Lung (tissue), 16 donors: ENCODE data around the gene AIF1. TPM values are rescaled to one million over a fixed set of nuclear protein-coding genes. Genes with fewer than 3 reads are reported as not detected.

Experiments used
- ATAC-seq: fragments of 200-7000 bp; cut with Tn5 transposase; one replicate; pipeline ENCODE4 v1.9.1; 2020; ENCODE audit warnings: moderate number of reproducible peaks; ENCODE audit not compliant: insufficient read depth, low FRiP score
- DNase-seq, 3 donors: peaks; one replicate each; pipeline ENCODE4 v3.0.0-alpha.2; 2013 to 2017
- H3K27ac ChIP-seq, 2 donors: one replicate each; pipeline ENCODE4 v1.5.1; 2013; ENCODE audit warnings: mild to moderate bottlenecking in 2 of 2, moderate library complexity in 2 of 2, control low read depth in 1 of 2, inconsistent platforms in 1 of 2, low read depth in 1 of 2, low read length in 1 of 2
- H3K27me3 ChIP-seq, 3 donors: one replicate each; pipeline ENCODE4 v1.5.1; 2013; ENCODE audit warnings: low read length in 2 of 3; ENCODE audit not compliant: control insufficient read depth in 3 of 3, insufficient read depth in 3 of 3
- H3K36me3 ChIP-seq, 4 donors: one replicate each; pipeline ENCODE4 v1.5.1; 2013; ENCODE audit warnings: low read length in 4 of 4, mild to moderate bottlenecking in 1 of 4, moderate library complexity in 1 of 4; ENCODE audit not compliant: control insufficient read depth in 4 of 4, insufficient read depth in 4 of 4
- H3K4me1 ChIP-seq, 5 donors: one replicate each; pipeline ENCODE4 v1.5.1; 2013; ENCODE audit warnings: low read length in 5 of 5, mild to moderate bottlenecking in 2 of 5, moderate library complexity in 1 of 5; ENCODE audit not compliant: control insufficient read depth in 5 of 5, insufficient read depth in 5 of 5
- H3K4me3 ChIP-seq: one replicate; pipeline ENCODE4 v1.5.1; 2013; ENCODE audit warnings: mild to moderate bottlenecking, control low read depth, moderate library complexity
- H3K9ac ChIP-seq, 2 donors: one replicate each; pipeline ENCODE4 v1.5.1; 2013; ENCODE audit warnings: low read length in 2 of 2, control low read depth in 1 of 2; ENCODE audit not compliant: insufficient read depth in 1 of 2
- H3K9me3 ChIP-seq, 4 donors: one replicate each; pipeline ENCODE4 v1.5.1; 2013; ENCODE audit warnings: low read length in 3 of 4, mild to moderate bottlenecking in 1 of 4, moderate library complexity in 1 of 4; ENCODE audit not compliant: control insufficient read depth in 4 of 4, insufficient read depth in 3 of 4
- CTCF ChIP-seq: IDR thresholded peaks from 2 replicates; pipeline ENCODE4 v1.5.1; 2012; ENCODE audit warnings: mild to moderate bottlenecking; ENCODE audit errors: control extremely low read depth, extremely low read depth
- WGBS, 2 donors: extraction: QIAGEN DNeasy Blood & Tissue Kit; methylation state at CpG; one replicate each; pipeline ENCODE4 v1.1.7; 2013; 5-methylcytosine and 5-hydroxymethylcytosine counted together
- long read RNA-seq, 5 donors: transcript quantifications; one replicate each; lab custom pipeline, GENCODE V29; 2026
- polyA plus RNA-seq, 2 donors: library from polyadenylated mRNA; stranded (reverse); fragments of 200-250 nt; gene quantifications; one replicate each; pipeline ENCODE4 v1.2.1, GENCODE V29; 2013
- total RNA-seq, 2 donors: library from RNA; depleted of rRNA in 1 of 2; stranded (reverse); fragments of >200 nt in 1 of 2; gene quantifications; one replicate each; pipeline ENCODE4 v1.2.1, GENCODE V29; 2014 to 2021
- donor health status: control.
- donor health status: control.
- donor health status: Bipolar disorder and iron deficiency.
- donor health status: healthy.
- donor health status: DM: yes; HTN: yes; CAD: no.

Gene AIF1
- total RNA-seq, result 10 to 100 TPM; 38.7 to 86.0 TPM
- polyA plus RNA-seq, result 100 to 1,000 TPM in 1 of 2 donors, 10 to 100 TPM in 1; 89.9 to 345 TPM
- long read RNA-seq, donor 1, transcript AIF1-203 (6 exons, 711 nt), result major isoform, 9 of 21 reads
- long read RNA-seq, donor 1, partial matches to known transcripts, result 11 of 21 reads
- long read RNA-seq, donor 1, other reads (novel, unspliced or antisense), result 0 of 21 reads
- long read RNA-seq, donor 2, transcript AIF1-203 (6 exons, 711 nt), result major isoform, 8 of 24 reads
- long read RNA-seq, donor 2, partial matches to known transcripts, result 11 of 24 reads
- long read RNA-seq, donor 2, other reads (novel, unspliced or antisense), result 0 of 24 reads
- long read RNA-seq, donor 3, transcript AIF1-201 (6 exons, 607 nt), result major isoform, 5 of 12 reads
- long read RNA-seq, donor 3, transcript AIF1-203 (6 exons, 711 nt), result major isoform, 5 of 12 reads
- long read RNA-seq, donor 3, partial matches to known transcripts, result 0 of 12 reads
- long read RNA-seq, donor 3, other reads (novel, unspliced or antisense), result 0 of 12 reads
- long read RNA-seq, donor 4, transcript AIF1-203 (6 exons, 711 nt), result major isoform, 6 of 10 reads
- long read RNA-seq, donor 4, partial matches to known transcripts, result 0 of 10 reads
- long read RNA-seq, donor 4, other reads (novel, unspliced or antisense), result 0 of 10 reads
- long read RNA-seq, donor 5, transcript AIF1-203 (6 exons, 711 nt), result major isoform, 5 of 14 reads
- long read RNA-seq, donor 5, partial matches to known transcripts, result 5 of 14 reads
- long read RNA-seq, donor 5, other reads (novel, unspliced or antisense), result 0 of 14 reads

DNA sequence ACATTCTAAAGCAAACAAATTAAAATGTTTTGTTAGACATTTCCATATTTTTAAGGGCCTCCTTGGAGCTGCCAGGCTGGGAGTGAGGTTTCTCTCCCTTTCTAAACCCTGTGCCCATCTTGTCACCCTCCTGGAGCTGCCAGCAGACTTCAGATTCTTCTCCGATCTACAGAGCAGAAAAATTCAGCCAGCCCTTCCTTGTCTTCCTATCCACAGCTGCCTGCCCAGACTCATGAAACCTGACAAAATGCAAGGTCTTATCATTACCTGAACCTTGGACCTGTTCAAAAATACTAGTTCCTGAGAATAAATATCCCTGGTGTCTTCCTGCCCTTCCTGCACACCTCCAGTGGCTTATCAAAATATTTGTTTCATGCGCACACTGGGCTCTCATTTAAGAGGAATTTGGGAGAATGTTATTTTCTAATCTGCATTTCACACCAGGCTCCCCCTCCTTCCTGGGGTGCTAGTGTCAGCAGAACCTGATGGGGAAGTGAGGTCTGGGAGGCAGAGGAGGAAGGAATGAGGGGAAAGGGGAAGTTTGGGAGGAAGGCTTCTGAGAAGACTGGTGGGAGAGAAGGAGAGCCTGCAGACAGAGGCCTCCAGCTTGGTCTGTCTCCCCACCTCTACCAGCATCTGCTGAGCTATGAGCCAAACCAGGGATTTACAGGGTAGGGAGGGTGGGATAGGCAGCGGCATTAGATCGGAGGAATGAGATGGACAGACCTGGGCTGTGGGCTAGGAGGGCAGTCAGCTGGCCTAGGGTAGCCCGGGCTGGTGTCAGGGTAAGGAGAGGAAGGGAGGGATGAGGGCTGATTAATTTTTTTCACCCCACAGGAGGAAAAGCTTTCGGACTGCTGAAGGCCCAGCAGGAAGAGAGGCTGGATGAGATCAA lies at the start of gene AIF1:
AIF1 (plus strand) TSS at position 551 of the 895 bp plus-strand sequence; CDS start at position 647, 96 bp downstream.
- Histone ChIP-seq H3K9me3 (no peaks in the 10 kb centered on the region), H3K4me3 (no peak within 1 kb of the TSS), H3K36me3 (no peaks in the 10 kb centered on the region), H3K4me1 (peaks cover 0 to 20% (median 0%) of the 10 kb centered on the region in 5 donors), H3K27me3 (no peaks in the 10 kb centered on the region), H3K9ac (no peak within 1 kb of the TSS), H3K27ac (peak within 1 kb of the TSS in 1 of 2 donors; percentile 45)
- no peak for ATAC-seq
- 26 to 45% methylated on average over 6 of the region's 6 CpGs for WGBS, 2 donors
- no peak for DNase-seq
- TF ChIP-seq CTCF, result no peak

DNA sequence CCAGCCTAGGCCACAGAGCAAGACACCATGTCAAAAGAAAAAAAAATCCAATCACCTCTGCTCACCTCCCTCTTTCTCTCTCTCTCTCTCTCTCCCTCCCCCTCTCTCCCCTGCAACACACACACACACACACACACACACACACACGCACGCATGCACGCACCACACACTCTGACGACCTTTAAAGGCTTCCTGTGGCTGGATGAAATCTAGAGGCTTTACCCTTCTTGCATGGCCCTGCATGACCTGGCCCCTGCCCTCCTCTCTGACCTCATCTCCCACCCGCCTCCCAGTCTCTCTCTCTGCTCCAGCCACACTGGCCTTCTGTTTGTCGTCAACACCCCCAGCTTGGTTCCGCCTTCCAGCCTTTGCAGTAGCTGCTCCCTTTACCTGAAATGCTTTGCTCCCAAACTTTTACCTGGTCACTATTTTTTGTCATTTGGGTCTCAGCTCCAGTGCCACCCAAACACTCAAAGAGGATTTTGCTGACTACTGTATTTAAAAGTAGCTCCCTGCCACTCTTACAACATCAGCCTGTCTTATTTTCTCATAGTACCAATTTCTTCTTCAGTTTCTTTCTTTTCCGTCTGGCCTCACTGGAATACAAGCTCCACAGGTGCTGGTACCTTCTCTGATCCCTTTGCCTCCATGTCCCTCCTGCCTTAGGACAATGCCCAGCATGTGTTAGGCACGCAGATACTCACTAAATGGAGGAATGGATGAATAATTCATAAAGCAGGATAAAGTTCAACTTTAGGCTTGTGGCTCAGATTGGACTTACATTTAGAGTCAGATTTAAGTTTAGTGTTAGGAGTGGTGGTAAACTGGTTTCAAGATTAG lies 47.3 kb upstream of the AIF1 start:
- Histone ChIP-seq H3K9me3 (no peaks in the 10 kb centered on the region), H3K27ac (no peak overlapping the region), H3K27me3 (peaks cover 0 to 9% (median 0%) of the 10 kb centered on the region in 3 donors), H3K36me3 (no peaks in the 10 kb centered on the region), H3K4me1 (no peaks in the 10 kb centered on the region), H3K9ac (no peak overlapping the region), H3K4me3 (no peak overlapping the region)
- no peak for TF ChIP-seq CTCF
- no peak for ATAC-seq
- DNase-seq, result no peak
- WGBS, 2 donors, result 48 to 58% methylated on average over 8 to 9 of the region's 9 CpGs

GRCh38 chr6:31568537-31568961 lies 46.5 kb upstream of the AIF1 start:
- ATAC-seq, result peak; percentile 66

More at GRCh38 chr6:31568537-31568961, 46.5 kb upstream of the AIF1 start:
- Histone ChIP-seq H3K27me3 (peaks cover 0 to 9% (median 0%) of the 10 kb centered on the region in 3 donors), H3K9ac (no peak overlapping the region), H3K27ac (no peak overlapping the region), H3K4me3 (no peak overlapping the region), H3K9me3 (no peaks in the 10 kb centered on the region), H3K36me3 (no peaks in the 10 kb centered on the region), H3K4me1 (no peaks in the 10 kb centered on the region)
- DNase-seq, result no peak
- no peak for TF ChIP-seq CTCF
- 7 to 53% methylated on average over 3 of the region's 3 CpGs for WGBS, 2 donors
